ENCODE data around the gene IL1RN.

IL1RN gene

DNA sequence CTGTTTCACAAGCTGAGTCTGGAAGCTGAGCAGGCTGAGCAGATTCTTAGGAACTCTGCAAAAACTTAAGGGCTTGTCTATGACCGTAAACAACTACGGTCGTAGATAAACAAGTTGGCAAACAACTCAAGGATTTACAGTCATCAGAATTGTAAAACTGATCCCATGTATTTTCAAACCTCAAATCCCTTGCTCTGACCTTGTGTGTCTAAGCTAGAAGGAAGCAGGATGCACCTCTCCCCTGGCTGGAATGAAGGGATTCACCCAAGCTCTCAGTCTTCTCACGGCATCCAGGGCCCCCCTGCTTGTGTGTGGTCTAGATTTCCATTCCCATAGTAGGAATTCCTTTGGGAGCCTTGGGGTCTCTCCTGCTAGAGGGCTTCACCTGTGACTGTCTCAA, 12.4 kb upstream of the IL1RN start:
- Histone ChIP-seq H3K4me3 (ENCODE audit: low read length) (no peak overlapping the region), H3K9me3 (replicated peaks; ENCODE audit: insufficient read depth, low read length) (no peaks in the 10 kb centered on the region), H3K4me2 (ENCODE audit: low read depth, low read length) (no peak overlapping the region), H3K27ac (ENCODE audit: low read length) (no peak overlapping the region), H3K27me3 (replicated peaks; ENCODE audit: insufficient read depth, low read length) (no peaks in the 10 kb centered on the region), H3K36me3 (replicated peaks; ENCODE audit: insufficient read depth, low read length) (no peaks in the 10 kb centered on the region), H4K20me1 (ENCODE audit: insufficient read depth, low read length) (no peaks in the 10 kb centered on the region), H3K9ac (ENCODE audit: low read length) (no peak overlapping the region), H3K4me1 (ENCODE audit: low read length) (peaks cover 19% of the 10 kb centered on the region), H3F3A (ENCODE audit: insufficient read depth, low read length) (no peaks in the 10 kb centered on the region), H3K79me2 (ENCODE audit: low read length) (no peaks in the 10 kb centered on the region), H2AFZ (ENCODE audit: low read length) (no peak overlapping the region), H3K9me2 (replicated peaks; ENCODE audit: insufficient read depth, low read length) (no peaks in the 10 kb centered on the region)
- no peak for DNase-seq
- TF ChIP-seq, protein P1, sequence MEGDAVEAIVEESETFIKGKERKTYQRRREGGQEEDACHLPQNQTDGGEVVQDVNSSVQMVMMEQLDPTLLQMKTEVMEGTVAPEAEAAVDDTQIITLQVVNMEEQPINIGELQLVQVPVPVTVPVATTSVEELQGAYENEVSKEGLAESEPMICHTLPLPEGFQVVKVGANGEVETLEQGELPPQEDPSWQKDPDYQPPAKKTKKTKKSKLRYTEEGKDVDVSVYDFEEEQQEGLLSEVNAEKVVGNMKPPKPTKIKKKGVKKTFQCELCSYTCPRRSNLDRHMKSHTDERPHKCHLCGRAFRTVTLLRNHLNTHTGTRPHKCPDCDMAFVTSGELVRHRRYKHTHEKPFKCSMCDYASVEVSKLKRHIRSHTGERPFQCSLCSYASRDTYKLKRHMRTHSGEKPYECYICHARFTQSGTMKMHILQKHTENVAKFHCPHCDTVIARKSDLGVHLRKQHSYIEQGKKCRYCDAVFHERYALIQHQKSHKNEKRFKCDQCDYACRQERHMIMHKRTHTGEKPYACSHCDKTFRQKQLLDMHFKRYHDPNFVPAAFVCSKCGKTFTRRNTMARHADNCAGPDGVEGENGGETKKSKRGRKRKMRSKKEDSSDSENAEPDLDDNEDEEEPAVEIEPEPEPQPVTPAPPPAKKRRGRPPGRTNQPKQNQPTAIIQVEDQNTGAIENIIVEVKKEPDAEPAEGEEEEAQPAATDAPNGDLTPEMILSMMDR (IDR thresholded peaks at IDR 0.05; ENCODE audit: low read length), result no peak
- TF ChIP-seq EZH2 (optimal IDR thresholded peaks at IDR 0.05; ENCODE audit: low read depth, low read length) (no peak), EZH2phosphoT487 (IDR thresholded peaks at IDR 0.05; ENCODE audit: low read length) (no peak)

DNA sequence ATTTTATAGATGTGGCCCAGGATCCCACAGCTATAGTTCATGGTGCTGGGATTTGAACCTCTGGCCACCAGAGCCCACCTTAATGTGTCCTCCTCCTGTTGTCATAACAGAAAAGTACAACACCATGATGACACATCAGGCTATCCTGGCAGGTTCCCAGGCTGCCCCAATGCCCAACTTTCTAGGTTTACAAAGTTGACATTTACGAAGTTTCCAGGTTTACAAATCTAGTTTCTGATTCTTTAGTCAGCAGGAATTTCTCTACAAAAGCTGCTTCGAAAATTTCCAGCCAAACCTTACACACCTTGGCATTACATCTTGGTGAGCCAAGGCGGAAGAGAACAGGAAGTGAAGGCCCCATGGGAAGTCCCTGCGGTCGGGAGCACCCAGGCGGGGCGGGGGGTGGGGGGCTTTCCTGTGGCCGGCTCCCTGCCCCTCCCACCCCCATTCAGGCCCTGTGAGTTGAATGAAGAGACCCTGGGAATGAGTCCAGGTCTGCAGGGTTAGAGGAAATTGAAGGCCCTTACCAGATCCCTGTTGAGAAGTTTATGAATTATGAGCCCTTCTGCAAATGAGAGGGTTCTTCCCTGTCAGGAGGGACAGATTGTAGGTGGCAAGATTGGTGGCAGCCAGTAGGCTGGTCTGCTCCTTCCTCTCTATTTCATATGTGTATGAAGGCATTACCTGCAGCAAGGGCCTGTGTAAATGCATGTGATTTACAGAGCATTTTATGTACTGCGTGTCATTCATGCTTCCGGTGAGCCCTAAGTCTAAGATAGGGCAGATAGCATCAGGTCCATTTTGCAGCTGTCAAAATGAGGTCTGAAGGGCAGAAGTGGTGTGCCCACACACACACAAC, 11.1 kb upstream of the IL1RN start:
- H3K9me2 ChIP-seq (replicated peaks; ENCODE audit: insufficient read depth, low read length), result no peaks in the 10 kb centered on the region
- H2AFZ ChIP-seq (ENCODE audit: low read length), result no peak overlapping the region
- no peaks in the 10 kb centered on the region for H4K20me1 ChIP-seq (ENCODE audit: insufficient read depth, low read length)
- no peak overlapping the region for H3K4me2 ChIP-seq (ENCODE audit: low read depth, low read length)
- no peak overlapping the region for H3K27ac ChIP-seq (ENCODE audit: low read length)
- H3K4me3 ChIP-seq (ENCODE audit: low read length), result no peak overlapping the region
- DNase-seq, result no peak
- H3K36me3 ChIP-seq (replicated peaks; ENCODE audit: insufficient read depth, low read length), result no peaks in the 10 kb centered on the region
- no peaks in the 10 kb centered on the region for H3F3A ChIP-seq (ENCODE audit: insufficient read depth, low read length)
- TF ChIP-seq, protein P1 (IDR thresholded peaks at IDR 0.05; ENCODE audit: low read length), result no peak
- no peak for TF ChIP-seq EZH2phosphoT487 (IDR thresholded peaks at IDR 0.05; ENCODE audit: low read length)
- H3K27me3 ChIP-seq (replicated peaks; ENCODE audit: insufficient read depth, low read length), result no peaks in the 10 kb centered on the region
- H3K9ac ChIP-seq (ENCODE audit: low read length), result no peak overlapping the region
- H3K4me1 ChIP-seq (ENCODE audit: low read length), result peaks cover 8% of the 10 kb centered on the region
- no peaks in the 10 kb centered on the region for H3K9me3 ChIP-seq (replicated peaks; ENCODE audit: insufficient read depth, low read length)
- H3K79me2 ChIP-seq (ENCODE audit: low read length), result no peaks in the 10 kb centered on the region

DNA sequence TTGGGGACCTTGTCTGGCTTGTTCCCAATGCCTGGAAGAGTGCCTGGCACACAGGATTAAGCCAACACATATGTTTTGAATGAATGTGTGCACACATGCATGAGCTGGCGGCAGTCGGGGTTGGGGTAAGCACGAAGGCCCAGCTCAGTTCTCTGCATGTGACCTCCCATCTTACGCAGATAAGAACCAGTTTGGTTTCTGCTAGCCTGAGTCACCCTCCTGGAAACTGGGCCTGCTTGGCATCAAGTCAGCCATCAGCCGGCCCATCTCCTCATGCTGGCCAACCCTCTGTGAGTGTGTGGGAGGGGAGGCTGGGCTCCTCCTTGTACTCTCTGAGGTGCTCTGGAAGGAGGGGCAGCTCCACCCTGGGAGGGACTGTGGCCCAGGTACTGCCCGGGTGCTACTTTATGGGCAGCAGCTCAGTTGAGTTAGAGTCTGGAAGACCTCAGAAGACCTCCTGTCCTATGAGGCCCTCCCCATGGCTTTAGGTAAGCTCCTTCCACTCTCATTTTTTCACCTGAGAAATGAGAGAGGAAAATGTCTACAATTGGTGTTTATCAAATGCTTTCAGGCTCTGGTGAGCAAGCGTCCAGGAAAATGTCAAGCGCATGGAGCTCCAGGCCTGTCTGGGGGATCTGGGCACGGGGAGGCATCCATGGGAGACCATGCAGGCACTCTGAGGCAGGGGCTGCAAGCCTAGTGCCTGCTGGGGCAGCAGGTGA, 9.7 kb upstream of the IL1RN start:
- Histone ChIP-seq H3K36me3 (replicated peaks; ENCODE audit: insufficient read depth, low read length) (no peaks in the 10 kb centered on the region), H3K27me3 (replicated peaks; ENCODE audit: insufficient read depth, low read length) (no peaks in the 10 kb centered on the region), H3F3A (ENCODE audit: insufficient read depth, low read length) (no peaks in the 10 kb centered on the region), H3K79me2 (ENCODE audit: low read length) (no peaks in the 10 kb centered on the region), H3K4me2 (ENCODE audit: low read depth, low read length) (no peak overlapping the region), H4K20me1 (ENCODE audit: insufficient read depth, low read length) (no peaks in the 10 kb centered on the region), H3K27ac (ENCODE audit: low read length) (no peak overlapping the region), H3K9me3 (replicated peaks; ENCODE audit: insufficient read depth, low read length) (no peaks in the 10 kb centered on the region), H3K4me3 (ENCODE audit: low read length) (no peak overlapping the region), H3K9me2 (replicated peaks; ENCODE audit: insufficient read depth, low read length) (no peaks in the 10 kb centered on the region), H3K4me1 (ENCODE audit: low read length) (no peaks in the 10 kb centered on the region), H3K9ac (ENCODE audit: low read length) (no peak overlapping the region), H2AFZ (ENCODE audit: low read length) (no peak overlapping the region)
- no peak for DNase-seq
- TF ChIP-seq EZH2phosphoT487 (IDR thresholded peaks at IDR 0.05; ENCODE audit: low read length) (no peak), EZH2 (optimal IDR thresholded peaks at IDR 0.05; ENCODE audit: low read depth, low read length) (no peak)
- TF ChIP-seq, protein P1 (IDR thresholded peaks at IDR 0.05; ENCODE audit: low read length), result no peak
